Measurements from ENCODE around the gene HIGD1B. TPM values are rescaled to one million over a fixed set of nuclear protein-coding genes. Genes with fewer than 3 reads are reported as not detected.
A peak's percentile ranks its signal among the peaks of the same experiment; 100 is the strongest.

The HIGD1B gene
- total RNA-seq, 2 experiments from 2014 or later: not detected

- ChIA-PET CTCF (interaction anchor here (0.6 kb wide), 1 partner anchor 782 kb away, joined by 3 read pairs; no protein-coding TSS in a partner anchor), POLR2A (no interaction called here)
- Mint-ChIP-seq H3K9me3 (no peaks in the 10 kb centered on the region), H3K27me3 (peaks cover 37% of the 10 kb centered on the region), H3K36me3 (ENCODE audit: low read depth) (peaks cover 2% of the 10 kb centered on the region), H3K4me1 (peaks cover 13% of the 10 kb centered on the region), H3K4me3 (no peak overlapping the region), H3K27ac (no peak overlapping the region)
- no peak for DNase-seq
Measured at GRCh38 chr17:44826123-44826790, 21.4 kb upstream of the HIGD1B start.

GRCh38 chr17:44827863-44828262 is 19.8 kb upstream of the HIGD1B start:
- Mint-ChIP-seq H3K4me3 (no peak overlapping the region), H3K27ac (no peak overlapping the region), H3K27me3 (peaks cover 54% of the 10 kb centered on the region), H3K36me3 (ENCODE audit: low read depth) (peaks cover 2% of the 10 kb centered on the region), H3K4me1 (peaks cover 13% of the 10 kb centered on the region), H3K9me3 (no peaks in the 10 kb centered on the region)
- POLR2A ChIA-PET: no interaction called here
- no peak for DNase-seq
- CTCF ChIA-PET: interaction anchor here (1.0 to 1.7 kb wide), 2 partner anchors 18 to 48 kb away, joined by 4 to 5 read pairs; no protein-coding TSS in a partner anchor

GRCh38 chr17:44828919-44829522 is 18.7 kb upstream of the HIGD1B start:
- ChIA-PET CTCF (interaction anchor here (1.0 to 1.7 kb wide), 4 partner anchors 20 to 307 kb away, joined by 3 to 5 read pairs (median 4); partner anchors contain the start of gene ACBD4), POLR2A (no interaction called here)
- peaks cover 2% of the 10 kb centered on the region for H3K36me3 Mint-ChIP-seq (ENCODE audit: low read depth)
- peaks cover 13% of the 10 kb centered on the region for H3K4me1 Mint-ChIP-seq
- H3K9me3 Mint-ChIP-seq: no peaks in the 10 kb centered on the region
- no peak overlapping the region for H3K27ac Mint-ChIP-seq
- H3K27me3 Mint-ChIP-seq: peaks cover 61% of the 10 kb centered on the region
- DNase-seq: peak; percentile 35
- H3K4me3 Mint-ChIP-seq: peak overlapping the region; percentile 66

GRCh38 chr17:44829523-44830358 is 17.9 kb upstream of the HIGD1B start, which contains the start of gene GJC1:
Gene GJC1 (minus strand): TSS chr17:44830287. CDS start chr17:44805817, 24,470 bp downstream.
- Mint-ChIP-seq H3K4me3 (peak within 1 kb of the TSS; percentile 71), H3K4me1 (peaks cover 13% of the 10 kb centered on the region), H3K9me3 (no peaks in the 10 kb centered on the region), H3K36me3 (ENCODE audit: low read depth) (peaks cover 2% of the 10 kb centered on the region), H3K27ac (no peak within 1 kb of the TSS), H3K27me3 (peaks cover 61% of the 10 kb centered on the region)
- POLR2A ChIA-PET: no interaction called here
- CTCF ChIA-PET: interaction anchor here (0.6 to 1.7 kb wide), 4 partner anchors 50 to 411 kb away, joined by 3 to 5 read pairs (median 4); partner anchors contain the start of gene ACBD4
- no peak for DNase-seq

- DNase-seq: no peak
- H3K27me3 Mint-ChIP-seq: peaks cover 63% of the 10 kb centered on the region
Measured at GRCh38 chr17:44830359-44831288, 17.1 kb upstream of the HIGD1B start.

GRCh38 chr17:44831371-44831770 is 16.3 kb upstream of the HIGD1B start:
- H3K27me3 Mint-ChIP-seq: peaks cover 61% of the 10 kb centered on the region
- H3K36me3 Mint-ChIP-seq (ENCODE audit: low read depth): peaks cover 2% of the 10 kb centered on the region
- no peaks in the 10 kb centered on the region for H3K9me3 Mint-ChIP-seq
- CTCF ChIA-PET: interaction anchor here (0.8 to 1.7 kb wide), 3 partner anchors 12 to 52 kb away, joined by 3 to 5 read pairs (median 3); no protein-coding TSS in a partner anchor
- H3K27ac Mint-ChIP-seq: no peak overlapping the region
- DNase-seq: no peak
- H3K4me3 Mint-ChIP-seq: no peak overlapping the region
- peaks cover 13% of the 10 kb centered on the region for H3K4me1 Mint-ChIP-seq
- POLR2A ChIA-PET: no interaction called here

More at GRCh38 chr17:44830359-44831288, 17.1 kb upstream of the HIGD1B start:
- H3K36me3 Mint-ChIP-seq (ENCODE audit: low read depth): peaks cover 2% of the 10 kb centered on the region
- H3K4me1 Mint-ChIP-seq: peaks cover 13% of the 10 kb centered on the region
- CTCF ChIA-PET: interaction anchor here (0.6 to 1.7 kb wide), 4 partner anchors 11 to 411 kb away, joined by 3 to 5 read pairs (median 4); no protein-coding TSS in a partner anchor
- H3K27ac Mint-ChIP-seq: no peak overlapping the region
- peak overlapping the region; percentile 71 for H3K4me3 Mint-ChIP-seq
- POLR2A ChIA-PET: no interaction called here
- no peaks in the 10 kb centered on the region for H3K9me3 Mint-ChIP-seq

GRCh38 chr17:44832805-44833204 is 14.9 kb upstream of the HIGD1B start:
- no peak for DNase-seq
- Mint-ChIP-seq H3K36me3 (ENCODE audit: low read depth) (peaks cover 2% of the 10 kb centered on the region), H3K27ac (no peak overlapping the region), H3K4me3 (no peak overlapping the region), H3K4me1 (peaks cover 13% of the 10 kb centered on the region), H3K9me3 (no peaks in the 10 kb centered on the region), H3K27me3 (peaks cover 49% of the 10 kb centered on the region)
- CTCF ChIA-PET: no interaction called here
- POLR2A ChIA-PET: no interaction called here

GRCh38 chr17:44837196-44837595 is 10.5 kb upstream of the HIGD1B start:
- no peaks in the 10 kb centered on the region for H3K36me3 Mint-ChIP-seq (ENCODE audit: low read depth)
- POLR2A ChIA-PET: no interaction called here

GRCh38 chr17:44840274-44840673 is 7.4 kb upstream of the HIGD1B start:
- no peaks in the 10 kb centered on the region for H3K36me3 Mint-ChIP-seq (ENCODE audit: low read depth)
- no peak for DNase-seq
- ChIA-PET CTCF (no interaction called here), POLR2A (no interaction called here)
- no peaks in the 10 kb centered on the region for H3K9me3 Mint-ChIP-seq
- H3K4me3 Mint-ChIP-seq: no peak overlapping the region
- H3K27me3 Mint-ChIP-seq: peaks cover 2% of the 10 kb centered on the region
- no peaks in the 10 kb centered on the region for H3K4me1 Mint-ChIP-seq
- H3K27ac Mint-ChIP-seq: no peak overlapping the region

More at GRCh38 chr17:44837196-44837595, 10.5 kb upstream of the HIGD1B start:
- H3K9me3 Mint-ChIP-seq: no peaks in the 10 kb centered on the region
- H3K4me1 Mint-ChIP-seq: no peaks in the 10 kb centered on the region
- H3K27me3 Mint-ChIP-seq: peaks cover 16% of the 10 kb centered on the region
- CTCF ChIA-PET: interaction anchor here (0.6 kb wide), 4 partner anchors 45 to 64 kb away, joined by 3 to 4 read pairs (median 3); no protein-coding TSS in a partner anchor
- H3K27ac Mint-ChIP-seq: no peak overlapping the region
- no peak for DNase-seq
- no peak overlapping the region for H3K4me3 Mint-ChIP-seq

- ChIA-PET POLR2A (no interaction called here), CTCF (interaction anchor here (0.7 kb wide), 1 partner anchor 355 kb away, joined by 4 read pairs; no protein-coding TSS in a partner anchor)
- no peaks in the 10 kb centered on the region for H3K4me1 Mint-ChIP-seq
- no peak for DNase-seq
- no peaks in the 10 kb centered on the region for H3K36me3 Mint-ChIP-seq (ENCODE audit: low read depth)
- no peaks in the 10 kb centered on the region for H3K9me3 Mint-ChIP-seq
- no peak overlapping the region for H3K27ac Mint-ChIP-seq
- H3K4me3 Mint-ChIP-seq: no peak overlapping the region
- no peaks in the 10 kb centered on the region for H3K27me3 Mint-ChIP-seq
Measured at GRCh38 chr17:44840936-44841335, 6.7 kb upstream of the HIGD1B start.

- DNase-seq: no peak
- Mint-ChIP-seq H3K4me1 (no peaks in the 10 kb centered on the region), H3K27me3 (no peaks in the 10 kb centered on the region), H3K9me3 (no peaks in the 10 kb centered on the region), H3K27ac (no peak overlapping the region), H3K36me3 (ENCODE audit: low read depth) (no peaks in the 10 kb centered on the region), H3K4me3 (no peak overlapping the region)
- ChIA-PET CTCF (interaction anchor here (0.5 kb wide), 1 partner anchor 17 kb away, joined by 6 read pairs; no protein-coding TSS in a partner anchor), POLR2A (no interaction called here)
Measured at GRCh38 chr17:44842748-44843147, 4.9 kb upstream of the HIGD1B start.
